ENCODE measurements around the gene HOXC4.

- TF ChIP-seq EZH2 (IDR thresholded peaks at IDR 0.05; ENCODE audit: insufficient read depth, poor library complexity, severe bottlenecking) = no peak
- no peak for TF ChIP-seq EZH2phosphoT487 (IDR thresholded peaks at IDR 0.05; ENCODE audit: insufficient read depth, low read depth)
Observed at GRCh38 chr12:54005853-54006558, 47.6 kb upstream of the HOXC4 start.

Measured in GM23248 (cell line).